ENCODE results near the gene PNLIPRP1. TPM values are rescaled to one million over a fixed set of nuclear protein-coding genes. Genes with fewer than 3 reads are reported as not detected.

PNLIPRP1 gene
- total and polyA plus RNA-seq, 10 of the 15 experiments (the other 5 are each of a cell fraction or from before 2014, with no cell fraction given) = 0.74 TPM; not detected in 9

DNA sequence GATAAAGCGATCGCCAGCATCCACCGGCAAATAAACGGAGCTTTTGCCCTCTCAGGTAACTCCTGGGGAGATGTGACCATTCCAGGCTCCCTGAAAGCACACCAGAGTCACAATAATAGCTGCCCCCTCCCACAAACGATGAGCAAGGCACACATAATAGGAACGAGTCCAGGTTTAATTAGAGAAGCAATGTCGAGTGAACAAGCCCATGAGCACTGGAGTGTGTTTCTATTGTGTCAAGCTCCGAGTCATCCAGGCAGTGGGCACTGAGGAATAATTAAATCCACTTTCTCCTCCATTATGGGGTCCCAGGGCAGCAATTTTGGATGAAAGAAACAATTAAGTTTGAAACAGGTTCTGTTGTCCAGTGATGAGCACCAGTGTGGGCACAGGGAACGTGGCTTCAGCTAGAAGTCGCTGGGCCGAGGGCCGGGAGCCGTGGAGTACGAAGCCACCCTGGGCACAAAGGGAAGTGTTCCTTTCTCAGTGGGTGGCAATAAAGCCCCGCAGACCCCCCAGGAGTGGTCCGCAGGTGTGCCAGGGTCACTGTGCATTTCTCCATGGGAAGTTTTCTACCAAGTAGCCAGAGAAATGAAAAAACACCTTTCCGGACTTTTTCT lies 41.9 kb downstream of the PNLIPRP1 start (continued):
- TF ChIP-seq, protein P1, sequence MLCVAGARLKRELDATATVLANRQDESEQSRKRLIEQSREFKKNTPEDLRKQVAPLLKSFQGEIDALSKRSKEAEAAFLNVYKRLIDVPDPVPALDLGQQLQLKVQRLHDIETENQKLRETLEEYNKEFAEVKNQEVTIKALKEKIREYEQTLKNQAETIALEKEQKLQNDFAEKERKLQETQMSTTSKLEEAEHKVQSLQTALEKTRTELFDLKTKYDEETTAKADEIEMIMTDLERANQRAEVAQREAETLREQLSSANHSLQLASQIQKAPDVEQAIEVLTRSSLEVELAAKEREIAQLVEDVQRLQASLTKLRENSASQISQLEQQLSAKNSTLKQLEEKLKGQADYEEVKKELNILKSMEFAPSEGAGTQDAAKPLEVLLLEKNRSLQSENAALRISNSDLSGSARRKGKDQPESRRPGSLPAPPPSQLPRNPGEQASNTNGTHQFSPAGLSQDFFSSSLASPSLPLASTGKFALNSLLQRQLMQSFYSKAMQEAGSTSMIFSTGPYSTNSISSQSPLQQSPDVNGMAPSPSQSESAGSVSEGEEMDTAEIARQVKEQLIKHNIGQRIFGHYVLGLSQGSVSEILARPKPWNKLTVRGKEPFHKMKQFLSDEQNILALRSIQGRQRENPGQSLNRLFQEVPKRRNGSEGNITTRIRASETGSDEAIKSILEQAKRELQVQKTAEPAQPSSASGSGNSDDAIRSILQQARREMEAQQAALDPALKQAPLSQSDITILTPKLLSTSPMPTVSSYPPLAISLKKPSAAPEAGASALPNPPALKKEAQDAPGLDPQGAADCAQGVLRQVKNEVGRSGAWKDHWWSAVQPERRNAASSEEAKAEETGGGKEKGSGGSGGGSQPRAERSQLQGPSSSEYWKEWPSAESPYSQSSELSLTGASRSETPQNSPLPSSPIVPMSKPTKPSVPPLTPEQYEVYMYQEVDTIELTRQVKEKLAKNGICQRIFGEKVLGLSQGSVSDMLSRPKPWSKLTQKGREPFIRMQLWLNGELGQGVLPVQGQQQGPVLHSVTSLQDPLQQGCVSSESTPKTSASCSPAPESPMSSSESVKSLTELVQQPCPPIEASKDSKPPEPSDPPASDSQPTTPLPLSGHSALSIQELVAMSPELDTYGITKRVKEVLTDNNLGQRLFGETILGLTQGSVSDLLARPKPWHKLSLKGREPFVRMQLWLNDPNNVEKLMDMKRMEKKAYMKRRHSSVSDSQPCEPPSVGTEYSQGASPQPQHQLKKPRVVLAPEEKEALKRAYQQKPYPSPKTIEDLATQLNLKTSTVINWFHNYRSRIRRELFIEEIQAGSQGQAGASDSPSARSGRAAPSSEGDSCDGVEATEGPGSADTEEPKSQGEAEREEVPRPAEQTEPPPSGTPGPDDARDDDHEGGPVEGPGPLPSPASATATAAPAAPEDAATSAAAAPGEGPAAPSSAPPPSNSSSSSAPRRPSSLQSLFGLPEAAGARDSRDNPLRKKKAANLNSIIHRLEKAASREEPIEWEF (IDR thresholded peaks at IDR 0.05; ENCODE audit: insufficient replicate concordance, low read depth, low read length) = no peak
- TF ChIP-seq POLR2AphosphoS5 (IDR thresholded peaks at IDR 0.05; ENCODE audit: low read length) = no peak
- TF ChIP-seq ZSCAN29 (IDR thresholded peaks at IDR 0.05) = no peak
- no peak for TF ChIP-seq HDAC2 (IDR thresholded peaks at IDR 0.05)
- TF ChIP-seq ETV6 (conservative IDR thresholded peaks at IDR 0.05 in 1 of 2, IDR thresholded peaks at IDR 0.05 in 1 of 2; ENCODE audit: borderline replicate concordance in 1 of 2, low read depth in 1 of 2) = no peak
- TF ChIP-seq, protein P2, sequence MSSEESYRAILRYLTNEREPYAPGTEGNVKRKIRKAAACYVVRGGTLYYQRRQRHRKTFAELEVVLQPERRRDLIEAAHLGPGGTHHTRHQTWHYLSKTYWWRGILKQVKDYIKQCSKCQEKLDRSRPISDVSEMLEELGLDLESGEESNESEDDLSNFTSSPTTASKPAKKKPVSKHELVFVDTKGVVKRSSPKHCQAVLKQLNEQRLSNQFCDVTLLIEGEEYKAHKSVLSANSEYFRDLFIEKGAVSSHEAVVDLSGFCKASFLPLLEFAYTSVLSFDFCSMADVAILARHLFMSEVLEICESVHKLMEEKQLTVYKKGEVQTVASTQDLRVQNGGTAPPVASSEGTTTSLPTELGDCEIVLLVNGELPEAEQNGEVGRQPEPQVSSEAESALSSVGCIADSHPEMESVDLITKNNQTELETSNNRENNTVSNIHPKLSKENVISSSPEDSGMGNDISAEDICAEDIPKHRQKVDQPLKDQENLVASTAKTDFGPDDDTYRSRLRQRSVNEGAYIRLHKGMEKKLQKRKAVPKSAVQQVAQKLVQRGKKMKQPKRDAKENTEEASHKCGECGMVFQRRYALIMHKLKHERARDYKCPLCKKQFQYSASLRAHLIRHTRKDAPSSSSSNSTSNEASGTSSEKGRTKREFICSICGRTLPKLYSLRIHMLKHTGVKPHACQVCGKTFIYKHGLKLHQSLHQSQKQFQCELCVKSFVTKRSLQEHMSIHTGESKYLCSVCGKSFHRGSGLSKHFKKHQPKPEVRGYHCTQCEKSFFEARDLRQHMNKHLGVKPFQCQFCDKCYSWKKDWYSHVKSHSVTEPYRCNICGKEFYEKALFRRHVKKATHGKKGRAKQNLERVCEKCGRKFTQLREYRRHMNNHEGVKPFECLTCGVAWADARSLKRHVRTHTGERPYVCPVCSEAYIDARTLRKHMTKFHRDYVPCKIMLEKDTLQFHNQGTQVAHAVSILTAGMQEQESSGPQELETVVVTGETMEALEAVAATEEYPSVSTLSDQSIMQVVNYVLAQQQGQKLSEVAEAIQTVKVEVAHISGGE (CRISPR knock-in tag; IDR thresholded peaks at IDR 0.05) = no peak
- TF ChIP-seq NRF1 (conservative IDR thresholded peaks at IDR 0.05; ENCODE audit: low read depth, low read length) = no peak
- TF ChIP-seq FOXM1 (IDR thresholded peaks at IDR 0.05; ENCODE audit: low read depth, low read length) = no peak
- TF ChIP-seq, protein P3, sequence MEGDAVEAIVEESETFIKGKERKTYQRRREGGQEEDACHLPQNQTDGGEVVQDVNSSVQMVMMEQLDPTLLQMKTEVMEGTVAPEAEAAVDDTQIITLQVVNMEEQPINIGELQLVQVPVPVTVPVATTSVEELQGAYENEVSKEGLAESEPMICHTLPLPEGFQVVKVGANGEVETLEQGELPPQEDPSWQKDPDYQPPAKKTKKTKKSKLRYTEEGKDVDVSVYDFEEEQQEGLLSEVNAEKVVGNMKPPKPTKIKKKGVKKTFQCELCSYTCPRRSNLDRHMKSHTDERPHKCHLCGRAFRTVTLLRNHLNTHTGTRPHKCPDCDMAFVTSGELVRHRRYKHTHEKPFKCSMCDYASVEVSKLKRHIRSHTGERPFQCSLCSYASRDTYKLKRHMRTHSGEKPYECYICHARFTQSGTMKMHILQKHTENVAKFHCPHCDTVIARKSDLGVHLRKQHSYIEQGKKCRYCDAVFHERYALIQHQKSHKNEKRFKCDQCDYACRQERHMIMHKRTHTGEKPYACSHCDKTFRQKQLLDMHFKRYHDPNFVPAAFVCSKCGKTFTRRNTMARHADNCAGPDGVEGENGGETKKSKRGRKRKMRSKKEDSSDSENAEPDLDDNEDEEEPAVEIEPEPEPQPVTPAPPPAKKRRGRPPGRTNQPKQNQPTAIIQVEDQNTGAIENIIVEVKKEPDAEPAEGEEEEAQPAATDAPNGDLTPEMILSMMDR (IDR thresholded peaks at IDR 0.05 in 2 of 3, conservative IDR thresholded peaks at IDR 0.05 in 1 of 3; ENCODE audit: control insufficient read depth in 2 of 3, extremely low read depth in 1 of 3, insufficient read depth in 1 of 3, low read depth in 3 of 3, low read length in 3 of 3) = no peak
- no peak for TF ChIP-seq MTA3 (IDR thresholded peaks at IDR 0.05; ENCODE audit: borderline replicate concordance, low read length)
- TF ChIP-seq, protein P4, sequence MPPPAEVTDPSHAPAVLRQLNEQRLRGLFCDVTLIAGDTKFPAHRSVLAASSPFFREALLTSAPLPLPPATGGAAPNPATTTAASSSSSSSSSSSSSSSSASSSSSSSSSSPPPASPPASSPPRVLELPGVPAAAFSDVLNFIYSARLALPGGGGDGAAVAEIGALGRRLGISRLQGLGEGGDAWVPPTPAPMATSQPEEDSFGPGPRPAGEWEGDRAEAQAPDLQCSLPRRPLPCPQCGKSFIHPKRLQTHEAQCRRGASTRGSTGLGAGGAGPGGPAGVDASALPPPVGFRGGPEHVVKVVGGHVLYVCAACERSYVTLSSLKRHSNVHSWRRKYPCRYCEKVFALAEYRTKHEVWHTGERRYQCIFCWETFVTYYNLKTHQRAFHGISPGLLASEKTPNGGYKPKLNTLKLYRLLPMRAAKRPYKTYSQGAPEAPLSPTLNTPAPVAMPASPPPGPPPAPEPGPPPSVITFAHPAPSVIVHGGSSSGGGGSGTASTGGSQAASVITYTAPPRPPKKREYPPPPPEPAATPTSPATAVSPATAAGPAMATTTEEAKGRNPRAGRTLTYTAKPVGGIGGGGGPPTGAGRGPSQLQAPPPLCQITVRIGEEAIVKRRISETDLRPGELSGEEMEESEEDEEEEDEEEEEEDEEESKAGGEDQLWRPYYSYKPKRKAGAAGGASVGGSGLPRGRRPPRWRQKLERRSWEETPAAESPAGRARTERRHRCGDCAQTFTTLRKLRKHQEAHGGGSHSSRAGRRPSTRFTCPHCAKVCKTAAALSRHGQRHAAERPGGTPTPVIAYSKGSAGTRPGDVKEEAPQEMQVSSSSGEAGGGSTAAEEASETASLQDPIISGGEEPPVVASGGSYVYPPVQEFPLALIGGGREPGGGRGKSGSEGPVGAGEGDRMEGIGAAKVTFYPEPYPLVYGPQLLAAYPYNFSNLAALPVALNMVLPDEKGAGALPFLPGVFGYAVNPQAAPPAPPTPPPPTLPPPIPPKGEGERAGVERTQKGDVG (CRISPR knock-in tag; IDR thresholded peaks at IDR 0.05) = no peak
- no peak for TF ChIP-seq JUNB (IDR thresholded peaks at IDR 0.05)
